ENCODE results near the gene MAP7D2.

- TF ChIP-seq ZNF343 (CRISPR knock-in tag; IDR thresholded peaks at IDR 0.05) (no peak), POGZ (CRISPR knock-in tag; IDR thresholded peaks at IDR 0.05) (no peak)
Observed at GRCh38 chrX:20063716-20064351, 52.9 kb downstream of the MAP7D2 start.

Data from HepG2 (cell line).